GM19455 (cell line): ENCODE results near the gene PRKD2.

Source experiments
- ATAC-seq: cut with Tn5 transposase; IDR thresholded peaks from one replicate; pipeline ENCODE4 v1.9.1; 2021; ENCODE audit not compliant: unreplicated experiment

PRKD2 gene

DNA sequence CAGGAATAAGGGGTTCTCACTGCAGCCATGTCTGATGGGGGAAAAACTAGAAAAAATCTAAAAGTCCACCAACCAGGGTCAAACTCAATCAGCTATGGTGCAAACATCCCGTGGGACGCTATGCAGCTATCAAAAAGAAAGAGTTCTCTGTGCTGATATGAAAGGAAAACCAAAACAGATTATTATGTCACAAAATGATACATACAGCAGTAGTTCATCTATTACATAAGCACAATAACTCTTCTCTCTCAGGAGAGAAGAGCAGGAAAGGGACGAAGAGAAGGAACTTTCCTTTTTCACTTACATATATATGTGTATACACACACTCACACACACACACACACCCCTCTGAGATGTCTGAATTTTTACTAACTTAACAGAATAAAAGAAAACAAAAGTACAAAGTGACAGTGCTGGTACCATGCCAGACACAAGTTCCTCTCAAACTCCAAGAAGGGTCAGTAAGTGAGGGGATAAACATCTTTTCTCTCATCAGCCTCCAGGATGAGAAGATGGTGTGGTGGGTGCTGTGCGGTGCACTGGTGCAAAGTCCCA is 26.1 kb upstream of the PRKD2 start:
- no peak for ATAC-seq

DNA sequence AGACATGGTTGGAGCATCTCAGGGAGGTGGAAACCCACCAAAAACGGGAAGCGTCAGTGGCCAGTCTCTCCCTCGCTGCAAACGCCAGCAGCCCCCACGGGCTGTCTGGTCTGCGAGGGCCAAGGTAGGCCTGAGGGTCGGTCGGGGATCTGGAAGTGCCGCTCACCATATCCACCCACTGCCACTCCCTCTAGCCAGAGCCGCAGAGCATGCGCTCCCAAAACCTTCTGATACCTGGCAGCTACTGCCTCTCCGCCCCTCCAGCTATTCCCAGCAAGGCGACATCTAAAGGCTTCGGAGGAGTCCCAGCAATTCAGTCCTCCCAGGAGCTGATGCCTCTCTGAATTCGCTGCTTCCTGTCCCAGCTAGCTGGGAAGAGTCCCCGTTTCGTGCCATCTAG is 24.5 kb upstream of the PRKD2 start:
- ATAC-seq: no peak

DNA sequence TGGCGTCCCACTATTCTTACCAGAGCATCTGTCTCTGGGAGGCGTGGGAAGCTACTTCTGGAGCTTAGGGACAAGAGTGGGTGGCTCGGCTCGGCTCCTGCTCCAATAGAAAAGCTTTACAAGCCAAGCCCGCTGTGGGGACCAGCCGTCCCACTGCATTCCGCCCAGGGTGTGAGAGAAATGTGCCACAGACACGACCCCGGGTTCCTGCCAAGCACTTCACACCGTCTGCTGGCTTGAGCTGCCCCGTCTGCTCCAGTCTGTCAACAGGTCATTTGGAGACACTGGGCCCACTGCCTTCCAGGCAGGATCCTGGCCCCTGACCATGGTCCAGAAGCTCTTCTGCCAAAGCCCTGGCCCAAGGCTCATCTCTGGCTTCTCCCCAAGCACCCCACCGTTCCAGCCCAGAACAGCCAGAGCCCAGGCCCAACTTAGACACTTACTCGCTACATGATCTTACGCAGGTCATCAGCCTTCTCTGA is 22.4 kb upstream of the PRKD2 start:
- ATAC-seq: no peak

DNA sequence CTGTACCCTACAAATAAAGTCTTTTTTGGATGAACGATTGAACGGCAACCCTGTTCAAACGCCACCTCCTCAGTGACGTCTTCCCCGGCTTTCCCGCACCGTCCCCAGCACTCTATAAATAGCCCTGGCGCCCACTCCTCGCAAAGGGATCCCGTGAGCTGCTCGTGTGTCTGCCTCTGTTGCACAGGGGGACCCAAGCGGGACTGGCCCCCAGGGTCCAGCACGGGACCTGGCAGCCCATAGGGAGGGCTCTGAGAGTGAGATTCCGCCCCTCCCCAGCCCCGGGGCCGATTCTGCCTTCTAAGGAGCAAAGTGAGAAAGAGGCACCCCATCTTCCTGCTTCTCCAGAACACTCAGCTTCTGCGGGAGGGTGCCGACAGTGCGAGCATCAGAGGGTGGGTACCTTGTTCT is 20.9 kb upstream of the PRKD2 start:
- no peak for ATAC-seq

DNA sequence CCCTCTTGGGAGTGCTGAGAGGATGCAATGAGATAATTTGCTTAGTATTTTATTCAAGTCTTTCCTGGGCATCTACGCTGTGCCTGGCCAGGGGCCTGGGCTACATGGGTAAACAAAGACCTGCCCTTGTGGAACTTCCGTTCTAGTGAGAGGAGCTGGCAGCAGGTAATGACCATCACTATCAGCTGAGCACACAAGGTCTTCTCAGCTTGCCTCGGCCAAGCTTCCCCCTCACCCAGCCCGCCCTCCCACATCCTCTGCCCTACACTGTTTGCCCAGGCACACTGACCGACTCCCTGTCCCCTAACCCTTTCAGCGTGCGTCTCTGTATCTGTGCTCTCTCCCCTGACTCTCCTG is 20.4 kb upstream of the PRKD2 start:
- no peak for ATAC-seq

DNA sequence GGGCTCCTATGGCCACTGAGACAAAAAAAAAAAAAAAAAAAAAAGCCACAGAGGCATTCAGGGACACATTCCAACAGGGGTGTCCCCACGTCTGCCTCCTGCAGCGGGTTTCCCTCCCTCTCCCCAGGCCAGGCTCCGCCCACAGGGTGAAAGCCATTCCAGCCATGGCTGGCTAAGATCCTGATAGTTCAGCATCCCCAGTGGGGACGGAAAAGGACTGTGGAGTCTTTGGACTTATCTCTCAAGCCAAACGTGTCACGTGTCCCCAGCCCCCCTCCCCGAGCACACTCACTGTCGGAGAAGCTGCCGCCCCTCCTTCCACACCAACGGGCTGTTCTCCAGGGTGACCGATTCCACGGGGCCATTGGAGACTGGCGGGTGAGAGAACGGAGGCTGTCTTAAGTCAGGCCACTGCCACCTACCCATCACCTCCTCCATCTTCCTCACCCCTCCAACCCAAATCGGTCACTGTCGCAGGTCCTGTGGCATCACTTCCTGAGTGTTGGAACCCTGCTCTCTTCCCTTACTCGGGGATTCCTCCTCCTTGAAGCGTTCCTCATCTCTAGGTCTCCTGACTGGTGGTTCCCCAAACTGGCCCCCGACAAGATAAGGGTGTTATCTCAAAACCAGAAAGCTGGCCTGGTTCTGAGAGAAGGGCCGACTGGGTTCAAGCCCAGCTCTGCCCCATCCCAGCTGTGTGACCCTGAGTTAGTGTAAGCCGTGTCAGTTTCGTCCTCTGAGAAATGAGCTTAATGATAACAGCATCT is 19.8 kb upstream of the PRKD2 start:
- no peak for ATAC-seq

DNA sequence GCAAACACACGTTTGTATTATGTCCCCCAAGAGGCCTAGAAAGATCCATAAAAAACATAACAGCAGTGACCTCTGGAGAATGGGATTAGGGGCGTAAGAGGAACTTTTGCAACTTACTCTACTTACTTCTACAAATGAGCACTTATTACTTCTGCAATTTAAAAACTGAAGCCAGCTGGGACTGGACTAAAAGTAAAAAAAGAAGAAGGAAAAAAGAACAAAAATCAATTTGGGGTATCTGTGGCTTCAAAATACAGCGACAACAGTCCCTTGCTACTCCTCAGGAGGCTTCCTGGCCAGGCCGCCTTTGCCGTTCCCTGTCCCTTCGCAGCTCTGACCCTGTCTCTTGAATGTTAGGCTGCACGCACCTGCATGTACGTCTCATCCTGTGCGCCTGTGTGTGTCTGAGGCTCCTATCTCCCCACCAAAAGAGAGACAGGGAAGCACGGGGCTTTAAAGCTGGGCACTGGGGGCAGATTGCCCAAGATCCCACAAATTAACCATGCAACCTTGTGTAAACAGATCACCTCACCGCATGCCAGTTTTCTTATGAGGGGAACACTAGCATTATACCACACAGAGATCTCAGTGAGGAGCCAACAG is 16.9 kb upstream of the PRKD2 start:
- ATAC-seq: no peak

DNA sequence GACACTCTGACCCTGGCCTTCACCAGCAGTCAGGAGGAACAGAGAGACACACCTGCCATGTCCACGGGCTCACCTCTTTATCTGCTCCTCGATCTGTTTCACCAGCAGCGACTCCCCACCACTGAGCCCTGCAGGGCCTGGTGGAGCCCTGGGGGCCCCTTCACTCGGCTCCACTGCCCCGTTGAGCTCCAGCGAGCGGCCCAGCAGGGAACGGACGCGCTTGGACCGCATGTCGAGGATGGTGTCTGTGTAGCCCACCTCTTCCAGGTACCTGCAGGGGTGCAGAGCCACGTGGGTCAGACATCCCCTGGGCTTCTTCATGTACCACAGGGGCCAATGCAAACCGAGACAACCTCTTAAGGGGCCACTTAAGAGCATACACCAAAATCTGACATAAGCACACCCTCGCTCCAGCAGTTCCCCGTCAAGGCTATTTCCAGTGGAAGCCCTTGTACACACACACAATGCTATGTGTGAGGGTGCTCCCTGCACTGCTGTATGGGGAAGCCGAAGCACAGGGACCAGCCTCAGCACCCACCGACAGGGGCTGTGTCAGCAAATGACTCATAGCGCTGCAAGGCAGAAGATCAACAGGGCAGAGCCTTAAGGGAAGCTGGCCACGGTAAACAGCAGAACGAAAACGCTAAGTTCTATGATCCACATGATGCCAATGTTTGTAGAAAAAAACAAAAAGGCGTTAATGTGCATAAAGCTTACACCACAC is 16.2 kb upstream of the PRKD2 start:
- no peak for ATAC-seq

DNA sequence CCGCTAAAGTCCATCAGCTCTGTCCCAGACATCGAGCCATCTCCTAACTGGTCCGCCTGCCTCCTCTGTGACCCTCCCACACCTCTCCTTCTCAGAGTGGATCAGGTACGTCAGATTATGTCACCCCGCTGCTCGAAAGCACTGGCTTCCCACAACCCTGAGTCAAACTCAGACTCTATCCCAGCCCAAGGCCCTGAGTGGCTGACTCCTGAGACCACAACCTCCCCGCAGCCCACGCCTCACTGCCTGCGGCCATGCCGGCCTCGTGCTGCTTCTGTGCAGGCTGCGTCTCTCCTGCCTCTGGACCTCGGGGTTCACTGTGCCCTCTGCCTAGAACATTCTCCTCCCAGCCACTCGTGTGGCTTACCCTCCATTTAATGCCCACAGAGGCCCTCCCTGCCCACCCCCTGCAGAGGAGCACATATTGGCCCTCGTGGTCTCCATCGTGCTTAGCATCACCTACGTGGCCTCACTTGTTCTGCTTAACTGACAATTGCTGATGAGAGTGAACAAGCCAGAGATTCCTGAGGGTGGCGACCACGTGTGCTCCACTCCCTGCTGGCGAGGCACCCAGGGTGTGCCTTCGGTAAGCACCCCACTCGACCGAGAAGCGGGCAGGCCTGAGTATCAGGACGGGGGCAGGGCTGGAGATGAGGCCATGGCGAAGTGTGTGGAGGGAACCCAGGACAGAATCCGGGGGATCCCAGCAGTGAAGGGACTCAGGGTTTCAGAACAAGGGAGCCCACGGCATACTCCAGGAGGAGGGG is 15.4 kb upstream of the PRKD2 start:
- no peak for ATAC-seq

DNA sequence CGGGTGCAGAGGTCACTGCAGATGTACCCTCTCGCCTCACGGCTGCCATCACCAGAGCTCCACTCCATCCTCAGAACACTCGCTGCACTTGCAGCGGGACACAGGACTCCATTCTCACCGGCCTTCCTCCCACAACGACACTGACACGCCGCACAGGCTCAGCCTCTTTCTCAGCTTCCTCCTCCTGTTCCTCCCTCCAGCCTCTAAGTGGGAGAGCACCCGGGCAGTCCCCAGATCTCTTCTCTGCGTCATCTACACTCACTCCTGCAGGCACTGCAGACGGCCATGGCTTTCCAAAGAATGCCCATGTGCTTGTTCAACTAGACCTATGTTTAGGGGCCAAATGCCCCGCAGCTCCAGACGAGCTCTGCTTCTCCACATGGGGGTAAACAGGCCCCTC is 14.7 kb upstream of the PRKD2 start:
- ATAC-seq: no peak

DNA sequence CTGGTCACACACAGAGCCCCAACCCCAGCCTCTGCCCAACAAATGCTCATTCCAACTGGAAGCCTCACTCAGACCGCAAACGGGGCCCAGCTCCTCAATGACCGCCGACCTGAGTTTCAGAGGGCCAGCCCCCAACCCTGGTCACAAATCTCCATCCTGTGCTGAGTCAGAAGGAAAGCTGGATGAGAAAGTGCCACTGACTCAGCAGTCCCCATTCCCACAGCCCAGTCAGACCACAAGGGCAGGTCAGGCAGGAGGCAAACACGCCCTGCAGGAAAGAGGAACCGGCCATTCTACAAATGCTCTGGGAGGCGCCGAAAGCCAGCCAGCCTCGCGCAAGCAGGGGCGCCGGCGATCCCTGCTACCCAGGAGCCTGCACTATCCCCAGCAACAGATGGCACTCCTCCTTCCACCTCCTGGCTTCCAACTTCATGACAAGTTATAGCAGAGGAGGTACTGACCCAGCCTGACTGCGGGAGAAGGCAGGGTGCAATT is 14.1 kb upstream of the PRKD2 start:
- ATAC-seq: no peak

DNA sequence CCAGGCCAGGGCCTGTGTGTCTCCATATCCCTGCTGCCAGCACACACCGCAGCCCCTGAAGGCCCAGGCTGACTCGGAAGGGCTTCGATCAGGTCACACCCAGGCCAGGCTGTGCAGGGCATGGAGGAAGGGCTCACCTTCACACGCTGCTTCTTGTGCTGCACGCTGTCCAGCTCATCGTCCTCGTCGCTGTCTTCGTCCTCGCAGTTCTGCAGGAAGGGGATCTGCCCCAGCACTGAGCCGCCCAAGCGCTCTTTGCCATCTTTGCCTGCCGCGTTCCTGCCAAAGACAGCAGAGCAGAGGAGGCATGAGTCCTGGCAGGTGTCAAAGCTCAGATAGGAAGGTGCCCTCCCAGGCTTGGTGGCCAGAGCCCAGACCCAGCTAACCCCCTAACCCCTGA is 13.7 kb upstream of the PRKD2 start:
- no peak for ATAC-seq

DNA sequence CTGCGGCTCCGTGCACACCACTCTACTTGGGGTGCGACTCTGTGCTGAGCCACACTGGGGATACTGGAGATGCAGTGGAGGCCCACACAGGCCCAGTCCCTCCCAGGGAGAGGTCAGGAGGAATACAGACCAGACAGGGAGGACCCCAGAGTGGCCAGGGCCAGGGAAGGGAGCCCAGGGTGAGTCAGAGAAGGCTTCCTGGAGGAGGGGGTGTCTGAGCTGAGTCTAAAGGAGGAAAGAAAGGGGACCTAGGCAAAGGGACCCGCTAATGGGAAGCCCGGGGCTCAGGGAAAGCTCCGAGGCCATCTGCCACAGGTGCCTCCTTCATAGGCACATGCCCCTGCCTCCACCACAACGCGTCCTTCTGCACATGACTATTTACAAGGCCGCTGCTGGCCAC is 13.3 kb upstream of the PRKD2 start:
- ATAC-seq: no peak

DNA sequence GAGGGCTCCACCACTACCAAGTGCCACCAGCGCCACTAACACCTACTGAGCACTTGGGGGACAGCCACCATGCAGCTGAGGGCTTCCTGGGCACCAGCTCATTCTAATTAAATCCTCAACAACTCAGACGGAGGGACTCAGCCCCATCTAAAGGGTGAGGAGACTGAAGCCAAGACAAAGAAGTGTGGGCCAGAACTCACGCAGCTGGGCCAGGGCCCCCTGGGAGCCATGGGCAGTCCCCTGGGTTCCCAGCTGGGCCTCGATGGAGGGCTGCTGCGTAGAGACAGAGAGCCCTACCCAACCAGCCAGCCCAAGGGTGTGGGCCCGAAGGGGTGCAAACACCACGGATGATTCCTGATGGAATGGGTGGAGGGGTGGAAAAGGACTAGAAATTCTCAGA is 12.8 kb upstream of the PRKD2 start:
- ATAC-seq: no peak

DNA sequence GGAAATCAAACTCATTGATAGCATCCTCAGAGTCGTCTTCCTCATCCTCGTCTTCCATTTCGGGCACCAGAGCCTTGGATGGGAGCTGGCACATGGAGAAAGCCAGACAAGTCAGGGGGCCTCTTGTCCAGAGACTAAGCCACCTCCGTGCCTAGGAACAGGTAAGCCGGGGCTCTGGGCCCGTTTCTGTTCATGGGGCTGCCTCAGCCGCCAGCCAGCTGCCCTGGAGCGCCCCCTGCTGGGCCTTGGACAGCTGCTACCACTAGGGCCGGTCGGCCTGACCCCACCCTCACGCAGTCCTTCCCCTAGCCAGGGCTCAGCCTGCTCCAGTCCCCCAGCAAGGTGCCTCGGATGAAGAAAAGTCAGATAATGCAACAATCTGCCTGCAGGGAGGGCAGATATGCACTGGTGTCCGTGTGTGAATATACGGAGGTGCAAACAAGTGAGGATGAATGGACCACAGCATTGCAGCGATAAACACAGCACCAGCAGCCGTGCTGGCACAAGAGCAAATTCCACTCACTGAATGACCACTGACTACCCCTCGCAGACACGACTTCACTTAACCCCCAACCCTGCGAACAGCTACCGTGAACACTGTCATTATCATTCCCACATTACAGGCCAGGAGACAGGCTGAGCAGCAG is 11.9 kb upstream of the PRKD2 start:
- peak; percentile 56 for ATAC-seq

DNA sequence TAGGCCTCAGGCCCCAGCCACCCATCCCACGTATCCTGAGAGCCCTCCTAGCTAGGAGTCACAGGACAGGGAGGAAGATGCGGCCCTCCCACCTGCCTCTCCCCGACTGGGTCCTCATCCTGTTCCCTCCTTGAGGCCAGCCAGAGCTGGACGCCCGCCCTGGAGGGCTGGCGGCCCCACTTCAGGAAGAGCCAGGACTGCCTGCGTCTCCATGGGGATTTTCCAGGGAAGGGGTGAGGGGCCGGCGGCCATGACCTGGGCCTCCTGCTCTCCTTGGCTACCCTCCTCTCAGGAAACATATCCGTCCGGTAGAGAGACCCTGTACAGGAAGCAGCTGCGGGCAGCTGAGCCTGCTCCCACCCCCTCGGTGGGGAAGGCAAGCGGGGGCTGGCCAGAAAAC is 11.3 kb upstream of the PRKD2 start:
- ATAC-seq: no peak

DNA sequence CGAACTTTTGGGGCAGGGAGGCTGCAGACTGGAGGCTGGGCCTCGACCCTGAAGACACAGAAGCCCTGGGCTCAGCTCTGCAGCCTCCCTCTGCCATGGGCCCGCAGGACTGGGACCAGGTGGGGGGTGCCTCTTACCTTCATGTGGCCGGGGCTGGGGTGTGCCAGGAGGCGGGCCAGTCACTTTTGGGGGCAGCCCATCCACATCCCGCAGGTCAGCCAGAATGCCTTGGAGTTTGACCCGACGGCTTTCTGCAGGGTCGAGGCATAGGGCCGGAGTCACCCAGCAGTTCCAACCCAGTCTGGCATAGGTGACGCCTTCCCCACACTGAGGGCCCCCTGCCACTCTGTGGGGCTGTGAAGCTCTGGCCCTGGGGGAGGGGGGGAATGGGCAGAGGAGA is 10.8 kb upstream of the PRKD2 start:
- ATAC-seq: no peak

DNA sequence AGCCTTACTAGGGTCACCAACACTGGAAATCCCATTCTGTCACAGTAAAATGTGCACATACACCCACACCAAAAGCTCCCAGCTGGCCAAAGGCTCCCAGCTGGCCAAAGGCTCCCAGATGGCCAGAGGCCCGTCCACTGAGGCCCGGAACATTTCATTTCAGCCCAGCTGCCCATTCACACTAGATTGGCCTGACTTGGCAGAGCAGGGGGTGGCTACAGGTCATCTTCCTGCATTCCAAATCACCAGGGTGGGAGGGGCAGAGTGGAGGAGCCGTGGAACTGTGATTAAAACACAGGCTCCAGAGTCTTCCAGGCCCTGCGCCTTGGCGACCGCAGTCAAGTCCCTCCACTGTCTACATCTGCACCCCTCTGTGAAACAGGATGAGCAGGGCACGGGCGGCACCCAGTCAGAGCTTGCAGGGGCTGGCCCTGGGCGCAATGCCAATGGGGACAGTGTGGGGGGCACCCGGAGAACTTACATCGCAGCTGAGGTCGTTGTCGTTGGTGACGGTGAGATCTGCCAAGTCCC is 10.1 kb upstream of the PRKD2 start:
- no peak for ATAC-seq

DNA sequence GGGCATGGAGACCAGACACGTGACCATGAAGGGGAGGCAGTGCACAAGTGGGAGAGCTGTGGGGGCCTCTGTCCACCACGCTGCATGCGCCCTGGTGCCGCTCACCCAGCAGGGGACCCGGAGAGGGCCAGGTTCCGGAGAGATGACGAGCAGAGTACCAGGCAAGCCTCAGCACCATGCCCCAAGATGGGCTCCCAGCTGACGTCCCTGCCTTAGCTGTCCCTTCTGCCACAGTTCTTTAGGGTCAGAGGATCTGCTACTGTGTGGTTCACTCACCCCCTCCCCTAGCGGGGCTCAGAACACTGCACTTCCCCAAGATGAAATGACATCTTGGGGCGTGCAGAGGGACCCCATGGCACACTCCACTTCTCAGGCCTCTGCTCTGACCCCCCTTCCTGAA is 9.6 kb upstream of the PRKD2 start:
- no peak for ATAC-seq

DNA sequence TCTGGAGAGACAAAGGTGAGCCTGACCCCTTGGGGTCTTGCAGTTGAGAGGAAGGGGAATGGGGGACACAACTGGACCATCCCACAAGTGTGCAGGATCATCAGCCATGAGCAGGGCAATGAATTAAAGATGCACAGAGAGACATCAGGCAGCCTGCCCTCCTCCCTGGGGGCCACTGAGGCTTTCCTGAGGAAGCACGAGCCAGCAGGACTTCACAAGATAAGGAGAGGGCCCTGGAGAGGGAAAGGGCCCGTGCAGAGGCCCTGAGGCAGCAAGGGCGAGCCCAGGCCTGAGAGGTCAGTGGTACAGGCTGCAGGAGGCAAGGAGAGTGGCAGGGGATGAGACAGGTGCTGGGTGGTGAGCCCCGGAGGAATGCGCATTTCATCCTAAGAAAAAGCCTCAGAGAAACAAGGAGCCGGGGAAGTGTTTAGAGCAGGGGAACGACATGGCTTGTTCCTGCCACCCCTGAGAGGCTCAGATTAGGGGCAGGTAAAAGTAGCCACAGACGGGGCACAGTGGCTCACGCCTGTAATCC is 9.0 kb upstream of the PRKD2 start:
- no peak for ATAC-seq
